Neuronal stem cell (in vitro differentiated cells): ENCODE results near the gene RPL9. TPM values are rescaled to one million over a fixed set of nuclear protein-coding genes. Genes with fewer than 3 reads are reported as not detected.
A peak's percentile ranks its signal among the peaks of the same experiment; 100 is the strongest.
"Not testable (repeated sequence)": the region's sequence is repeated elsewhere in the genome, so short reads cannot be mapped to it uniquely, and the experiment has no call there.

ENCODE experiments used
- DNase-seq: peaks from one replicate; pipeline ENCODE4 v3.0.0-alpha.2; 2013; ENCODE audit warnings: low spot score
- H2AFZ ChIP-seq: one replicate; pipeline ENCODE4 v1.6.1; 2013; ENCODE audit warnings: mild to moderate bottlenecking, low read length, inconsistent platforms
- H2AK5ac ChIP-seq: 2 replicates; pipeline ENCODE4 v1.6.1; 2013; ENCODE audit warnings: low read depth, mild to moderate bottlenecking, inconsistent platforms, low read length, moderate library complexity, mixed read lengths
- H2BK120ac ChIP-seq: 2 replicates; pipeline ENCODE4 v1.6.1; 2013; ENCODE audit warnings: low read depth, mild to moderate bottlenecking, inconsistent platforms, low read length, moderate library complexity, mixed read lengths
- H2BK12ac ChIP-seq: one replicate; pipeline ENCODE4 v1.6.1; 2013; ENCODE audit warnings: low read length, inconsistent platforms
- H2BK15ac ChIP-seq: 2 replicates; pipeline ENCODE4 v1.6.1; 2013; ENCODE audit warnings: mild to moderate bottlenecking, low read length, inconsistent platforms, mixed read lengths
- H2BK5ac ChIP-seq: one replicate; pipeline ENCODE4 v1.6.1; 2013; ENCODE audit warnings: inconsistent platforms, mild to moderate bottlenecking, low read length, moderate library complexity
- H3K14ac ChIP-seq: one replicate; pipeline ENCODE4 v1.6.1; 2013; ENCODE audit warnings: low read length, inconsistent platforms
- H3K18ac ChIP-seq: 2 replicates; pipeline ENCODE4 v1.6.1; 2013; ENCODE audit warnings: low read length, inconsistent platforms
- H3K23ac ChIP-seq: 2 replicates; pipeline ENCODE4 v1.6.1; 2013; ENCODE audit warnings: low read depth, mild to moderate bottlenecking, mixed read lengths, low read length, inconsistent platforms; ENCODE audit not compliant: poor library complexity
- H3K27ac ChIP-seq: replicated peaks from 3 replicates; pipeline ENCODE4 v1.5.1; 2013; ENCODE audit warnings: low read length, inconsistent platforms
- H3K27me3 ChIP-seq, 3 experiments: 2 replicates each; pipeline ENCODE4 v1.6.1; 2013; ENCODE audit warnings: low read length in 3 of 3, mild to moderate bottlenecking in 2 of 3, inconsistent platforms in 1 of 3, low read depth in 1 of 3, mixed read lengths in 1 of 3, moderate library complexity in 1 of 3; ENCODE audit not compliant: control insufficient read depth in 3 of 3, insufficient read depth in 3 of 3
- H3K36me3 ChIP-seq, 2 donors: replicated peaks in 1 of 2; 2 replicates each; pipeline ENCODE4 v1.6.1; 2013; ENCODE audit warnings: low read length in 2 of 2; ENCODE audit not compliant: control insufficient read depth in 2 of 2, insufficient read depth in 2 of 2
- H3K4ac ChIP-seq: 2 replicates; pipeline ENCODE4 v1.6.1; 2013; ENCODE audit warnings: inconsistent platforms, mild to moderate bottlenecking, low read length, moderate library complexity
- H3K4me1 ChIP-seq, 2 donors: 1 replicate in 1 of 2; 2 replicates in 1 of 2; pipeline ENCODE4 v1.6.1; 2013; ENCODE audit warnings: low read length in 2 of 2, low read depth in 1 of 2; ENCODE audit not compliant: control insufficient read depth in 2 of 2, insufficient read depth in 1 of 2
- H3K4me2 ChIP-seq: one replicate; pipeline ENCODE4 v1.6.1; 2013; ENCODE audit warnings: mild to moderate bottlenecking, low read length, inconsistent platforms; ENCODE audit not compliant: insufficient read depth, poor library complexity, severe bottlenecking
- H3K4me3 ChIP-seq, 2 donors: 2 replicates each; pipeline ENCODE4 v1.5.1; 2013; ENCODE audit warnings: low read length in 2 of 2, mild to moderate bottlenecking in 2 of 2, inconsistent platforms in 1 of 2, moderate library complexity in 1 of 2
- H3K79me1 ChIP-seq: one replicate; pipeline ENCODE4 v1.6.1; 2013; ENCODE audit warnings: low read depth, mild to moderate bottlenecking, inconsistent platforms, low read length, moderate library complexity
- H3K9ac ChIP-seq: one replicate; pipeline ENCODE4 v1.6.1; 2013; ENCODE audit warnings: mild to moderate bottlenecking, low read depth, low read length, inconsistent platforms; ENCODE audit not compliant: poor library complexity
- H3K9me3 ChIP-seq, 2 donors: replicated peaks in 1 of 2; 2 replicates each; pipeline versions ENCODE3 to v1.6.1; 2013; ENCODE audit warnings: low read length in 2 of 2, mild to moderate bottlenecking in 2 of 2, inconsistent platforms in 1 of 2, low read depth in 1 of 2, mixed read lengths in 1 of 2, moderate library complexity in 1 of 2; ENCODE audit not compliant: control insufficient read depth in 2 of 2, insufficient read depth in 1 of 2
- H4K8ac ChIP-seq: one replicate; pipeline ENCODE4 v1.6.1; 2013; ENCODE audit warnings: low read depth, mild to moderate bottlenecking, inconsistent platforms, low read length, moderate library complexity
- H4K91ac ChIP-seq: one replicate; pipeline ENCODE4 v1.6.1; 2013; ENCODE audit warnings: low read length, low read depth, mild to moderate bottlenecking, inconsistent platforms; ENCODE audit not compliant: poor library complexity
- WGBS, 2 donors: extraction: QIAGEN DNeasy Blood & Tissue Kit; methylation state at CpG; one replicate each; pipeline ENCODE4 v1.1.7; 2013; ENCODE audit warnings: missing lambda C conversion rate in 2 of 2, mixed read lengths in 1 of 2; ENCODE audit not compliant: insufficient read length in 2 of 2, insufficient replicate concordance in 1 of 2; ENCODE audit errors: extremely low coverage in 2 of 2; 5-methylcytosine and 5-hydroxymethylcytosine counted together
- polyA plus RNA-seq, 2 experiments: library from polyadenylated mRNA; stranded (reverse); fragments of 200-250 nt; gene quantifications; one replicate each; pipeline ENCODE4 v1.2.3, GENCODE V29; 2013

The RPL9 gene
- polyA plus RNA-seq (2013, experiment 1 of 2), result 2,920 TPM
- 2,926 TPM for polyA plus RNA-seq (2013, experiment 2 of 2)

DNA sequence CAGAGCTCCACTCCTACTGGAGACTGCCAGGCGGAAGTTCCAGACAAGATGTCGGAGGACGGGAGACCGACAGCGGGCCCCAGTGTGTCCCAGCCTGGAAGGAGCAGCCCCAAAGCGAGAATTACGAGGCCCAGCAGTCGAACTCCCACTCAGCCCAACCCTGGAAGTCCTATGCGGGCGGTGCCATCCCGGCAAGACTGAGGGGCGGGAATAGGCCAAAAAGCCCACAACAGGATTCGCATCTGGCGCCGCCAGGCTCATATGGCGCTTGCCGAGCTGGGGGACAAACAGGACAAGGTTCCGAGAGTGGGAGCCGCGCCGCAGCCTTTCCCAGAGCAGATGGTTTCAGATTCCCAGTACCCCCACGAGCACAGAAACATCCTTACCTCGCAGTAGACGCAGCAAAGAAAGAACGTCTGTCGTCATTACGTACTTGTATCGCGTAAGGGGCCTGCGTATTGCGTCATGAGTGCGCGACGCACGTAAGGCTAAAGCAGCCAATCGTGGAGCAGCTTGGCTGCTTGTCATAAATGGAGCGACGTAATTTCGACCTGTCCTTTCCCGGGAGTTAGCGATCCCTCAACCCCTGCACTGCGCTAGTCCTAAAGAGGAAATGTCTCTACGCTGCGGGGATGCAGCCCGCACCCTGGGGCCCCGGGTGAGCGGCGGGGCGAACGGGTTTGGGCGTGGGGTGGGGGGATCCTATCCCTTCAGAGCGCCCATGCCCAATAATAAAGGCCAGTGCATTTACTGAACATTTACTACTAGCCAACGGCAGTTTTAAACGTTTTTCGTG, at the start of gene RPL9, which contains the start of gene LIAS:
Gene RPL9, minus strand, starts transcription at position 418 of the 796 bp plus-strand sequence. CDS start 483 bp downstream, outside the sequence.
Gene LIAS, plus strand, starts transcription at position 552 of the 796 bp plus-strand sequence. Its CDS starts 62 bp downstream, at position 614.
- Histone ChIP-seq H2AK5ac (peak within 1 kb of the TSS; percentile 97), H2BK120ac (no peak within 1 kb of the TSS), H3K4me3 (peak within 1 kb of the TSS; percentile 78 to 86), H3K27ac (peak within 1 kb of the TSS; percentile 92), H2AFZ (peak within 1 kb of the TSS; percentile 84), H3K4ac (peak within 1 kb of the TSS; percentile 93), H3K4me2 (peak within 1 kb of the TSS; percentile 80), H3K36me3 (peaks cover 27 to 74% of the 10 kb centered on the region in 2 donors), H3K9me3 (no peaks in the 10 kb centered on the region), H2BK12ac (no peak within 1 kb of the TSS), H4K8ac (no peak within 1 kb of the TSS), H3K14ac (peak within 1 kb of the TSS; percentile 82), H3K9ac (peak within 1 kb of the TSS; percentile 79), H4K91ac (no peak within 1 kb of the TSS), H2BK5ac (peak within 1 kb of the TSS; percentile 94), H2BK15ac (no peak within 1 kb of the TSS), H3K27me3 (no peaks in the 10 kb centered on the region), H3K79me1 (peaks cover 12% of the 10 kb centered on the region), H3K23ac (peak within 1 kb of the TSS; percentile 94), H3K18ac (peak within 1 kb of the TSS; percentile 98), H3K4me1 (peaks cover 3 to 14% of the 10 kb centered on the region in 2 donors)
- peak; percentile 99 for DNase-seq
- WGBS, 2 donors, result no CpG with 5 or more reads among the region's 55 CpGs

DNA sequence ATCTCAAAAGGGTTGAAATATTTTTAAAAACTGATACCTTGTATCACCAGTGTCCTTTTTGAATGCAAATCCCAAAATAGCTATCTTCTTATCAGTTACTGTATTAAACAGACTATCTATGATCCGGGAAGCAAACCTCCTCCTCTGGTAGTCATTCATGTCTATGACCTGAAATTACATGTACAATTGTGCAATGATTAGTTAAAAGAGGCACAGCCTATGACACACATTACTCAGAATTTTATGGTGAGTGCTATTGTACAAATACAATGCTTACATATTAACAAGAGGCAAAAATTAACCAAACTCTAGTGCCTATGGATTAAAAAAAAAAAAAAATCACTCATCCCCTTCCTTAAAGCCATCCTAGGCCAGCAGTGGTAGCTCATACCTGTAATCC, 46.9 kb upstream of the RPL9 start:
- no peak overlapping the region for H3K23ac ChIP-seq
- WGBS, 2 donors, result no CpG with 5 or more reads among the region's 1 CpG
- no peak overlapping the region for H3K14ac ChIP-seq
- H3K4me2 ChIP-seq, result no peak overlapping the region
- H3K79me1 ChIP-seq, result no peaks in the 10 kb centered on the region
- no peak overlapping the region for H2BK120ac ChIP-seq
- DNase-seq, result no peak
- H2AFZ ChIP-seq, result no peak overlapping the region
- no peak overlapping the region for H3K18ac ChIP-seq
- H3K36me3 ChIP-seq, result peaks cover 45 to 95% of the 10 kb centered on the region in 2 donors
- H2BK15ac ChIP-seq, result no peak overlapping the region
- no peak overlapping the region for H2BK12ac ChIP-seq
- no peak overlapping the region for H3K9ac ChIP-seq
- H3K4me1 ChIP-seq, result no peaks in the 10 kb centered on the region
- H3K27me3 ChIP-seq, result no peaks in the 10 kb centered on the region
- H3K27ac ChIP-seq, result no peak overlapping the region
- no peak overlapping the region for H4K8ac ChIP-seq
- H3K4ac ChIP-seq, result no peak overlapping the region
- H3K9me3 ChIP-seq, result no peaks in the 10 kb centered on the region
- no peak overlapping the region for H3K4me3 ChIP-seq
- no peak overlapping the region for H2AK5ac ChIP-seq
- H4K91ac ChIP-seq, result no peak overlapping the region
- no peak overlapping the region for H2BK5ac ChIP-seq

GRCh38 chr4:39504538-39504937, 45.8 kb upstream of the RPL9 start:
- Histone ChIP-seq H3K27ac (no peak overlapping the region), H3K4ac (no peak overlapping the region), H4K8ac (no peak overlapping the region), H3K4me1 (no peaks in the 10 kb centered on the region), H2BK15ac (no peak overlapping the region), H3K79me1 (no peaks in the 10 kb centered on the region), H2AK5ac (no peak overlapping the region), H3K9me3 (no peaks in the 10 kb centered on the region), H2AFZ (no peak overlapping the region), H3K4me2 (no peak overlapping the region), H3K27me3 (no peaks in the 10 kb centered on the region), H3K4me3 (no peak overlapping the region), H2BK5ac (no peak overlapping the region), H2BK12ac (no peak overlapping the region), H2BK120ac (no peak overlapping the region), H3K18ac (no peak overlapping the region), H3K36me3 (peaks cover 39 to 94% of the 10 kb centered on the region in 2 donors), H3K14ac (no peak overlapping the region), H3K9ac (no peak overlapping the region), H3K23ac (no peak overlapping the region), H4K91ac (no peak overlapping the region)
- WGBS, 2 donors, result no CpG with 5 or more reads among the region's 2 CpGs
- DNase-seq, result no peak

DNA sequence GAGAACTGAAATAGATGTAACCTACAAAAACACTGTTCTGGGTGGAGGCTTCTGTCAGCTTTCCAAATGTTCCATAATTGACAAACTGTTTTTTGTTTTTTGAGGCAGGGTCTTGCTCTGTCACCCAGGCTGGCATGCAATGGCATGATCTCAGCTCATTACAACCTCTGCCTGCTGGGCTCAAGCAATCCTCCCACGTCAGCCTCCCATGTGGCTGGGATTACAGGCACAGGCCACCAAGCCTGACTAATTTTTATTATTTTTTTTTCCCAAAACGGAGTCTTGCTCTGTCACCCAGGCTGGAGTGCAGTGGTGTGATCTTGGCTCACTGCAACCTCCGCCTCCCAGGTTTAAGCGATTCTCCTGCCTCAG, 43.9 kb upstream of the RPL9 start:
- not testable (repeated sequence) for H3K23ac ChIP-seq, H3K18ac ChIP-seq, H3K4me1 ChIP-seq, H3K4ac ChIP-seq, H2AFZ ChIP-seq, H4K91ac ChIP-seq, H2BK12ac ChIP-seq, H2BK5ac ChIP-seq, H3K14ac ChIP-seq, H4K8ac ChIP-seq, H3K9ac ChIP-seq, H2BK120ac ChIP-seq, H2BK15ac ChIP-seq, H3K9me3 ChIP-seq, H3K79me1 ChIP-seq, H3K27ac ChIP-seq, H3K4me3 ChIP-seq, DNase-seq, H2AK5ac ChIP-seq, H3K4me2 ChIP-seq, H3K27me3 ChIP-seq
- peaks cover 26 to 93% of the 10 kb centered on the region in 2 donors for H3K36me3 ChIP-seq
- WGBS, 2 donors, result no CpG with 5 or more reads among the region's 4 CpGs
